Activated T-helper 9 cell treated with anti-CD3 and anti-CD28 coated beads, Interleukin-2, amount 50 U/mL, for 16 hours (primary cell): Measurements from ENCODE around the gene SPDYE6.
"Not testable (repeated sequence)": the region's sequence is repeated elsewhere in the genome, so short reads cannot be mapped to it uniquely, and the experiment has no call there.

ENCODE experiments used
- DNase-seq: peaks from one replicate; pipeline ENCODE4 v3.0.0-alpha.2; 2020; ENCODE audit warnings: low read depth

Gene SPDYE6

GRCh38 chr7:102317231-102318059, 38.8 kb downstream of the SPDYE6 start:
- no peak for DNase-seq

GRCh38 chr7:102313997-102314780, 42.1 kb downstream of the SPDYE6 start:
- DNase-seq: no peak

GRCh38 chr7:102312317-102312716, 43.9 kb downstream of the SPDYE6 start:
- no peak for DNase-seq

GRCh38 chr7:102310414-102310815, 45.8 kb downstream of the SPDYE6 start:
- no peak for DNase-seq

- DNase-seq: no peak
Measured at GRCh38 chr7:102306916-102307677, 49.1 kb downstream of the SPDYE6 start.

GRCh38 chr7:102305414-102306268, 50.6 kb downstream of the SPDYE6 start:
- no peak for DNase-seq

- no peak for DNase-seq
Measured at GRCh38 chr7:102304668-102305067, 51.6 kb downstream of the SPDYE6 start.

GRCh38 chr7:102303669-102304422, 52.4 kb downstream of the SPDYE6 start:
- no peak for DNase-seq

- no peak for DNase-seq
Measured at GRCh38 chr7:102302025-102302424, 54.2 kb downstream of the SPDYE6 start.

- DNase-seq: not testable (repeated sequence)
Measured at GRCh38 chr7:102301367-102301766, 54.9 kb downstream of the SPDYE6 start.

- DNase-seq: no peak
Measured at GRCh38 chr7:102300643-102301221, 55.5 kb downstream of the SPDYE6 start.

- no peak for DNase-seq
Measured at GRCh38 chr7:102297487-102298218, 58.6 kb downstream of the SPDYE6 start.

- DNase-seq: no peak
Measured at GRCh38 chr7:102296514-102296913, 59.7 kb downstream of the SPDYE6 start.

- DNase-seq: no peak
Measured at GRCh38 chr7:102296179-102296438, 60.1 kb downstream of the SPDYE6 start.
